ENCODE results near the gene PRPH. TPM values are rescaled to one million over a fixed set of nuclear protein-coding genes. Genes with fewer than 3 reads are reported as not detected.
A peak's percentile ranks its signal among the peaks of the same experiment; 100 is the strongest.

The PRPH gene
- total and polyA plus RNA-seq, 2 of the 4 experiments (the other 2 are of a cell fraction) = not detected

DNA sequence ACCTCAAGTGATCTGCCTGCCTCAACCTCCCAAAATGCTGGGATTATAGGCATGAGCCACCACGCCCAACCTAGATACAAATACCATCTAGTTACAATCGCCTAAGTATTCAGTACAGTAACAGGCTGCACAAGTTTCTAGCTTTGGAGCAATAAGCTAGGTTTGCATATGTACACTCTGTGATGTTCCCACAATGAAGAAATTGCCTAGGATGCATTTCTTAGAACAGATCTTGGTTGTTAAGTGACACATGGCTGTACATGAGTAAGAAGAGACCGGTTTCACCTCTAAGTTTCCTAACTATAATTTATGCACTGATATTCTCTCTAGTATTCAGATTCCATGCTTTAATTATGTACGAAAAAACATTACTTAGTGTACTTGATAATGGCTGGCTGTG is 35.5 kb upstream of the PRPH start:
- Histone ChIP-seq H3K9ac (ENCODE audit: low read depth, low read length) (0 out of 2 replicates have a peak overlapping the region, but pooled peaks have one; percentile 42), H4K20me1 (ENCODE audit: insufficient read depth, low read length) (peaks cover 4% of the 10 kb centered on the region; the same call in 1 of the 2 replicates), H3K4ac (ENCODE audit: low read depth, low read length) (peak overlapping the region; percentile 52; the same call in 1 of the 2 replicates), H2BK5ac (ENCODE audit: low read depth, low read length, poor library complexity, severe bottlenecking) (peak overlapping the region; percentile 93), H4K91ac (ENCODE audit: insufficient read depth, low read depth, low read length) (no peak overlapping the region; the same call in 1 of the 2 replicates), H3K4me2 (ENCODE audit: low read depth, low read length) (no peak overlapping the region), H2AK5ac (ENCODE audit: low read depth, low read length) (peak overlapping the region; percentile 18; the same call in 1 of the 2 replicates), H2BK20ac (ENCODE audit: low read depth, low read length) (peak overlapping the region; percentile 32; the same call in 1 of the 2 replicates), H3K56ac (ENCODE audit: extremely low read depth, insufficient read depth, low read length) (no peak overlapping the region), H2BK120ac (ENCODE audit: low read depth, low read length) (peak overlapping the region; percentile 28), H3K9me1 (ENCODE audit: insufficient read depth, low read length) (peaks cover 20% of the 10 kb centered on the region; the same call in 1 of the 2 replicates), H3K14ac (replicated peaks; ENCODE audit: low read depth, low read length) (peak overlapping the region; percentile 44; the same call in 1 of the 2 replicates), H4K5ac (ENCODE audit: low read depth, low read length) (no peak overlapping the region), H3K4me3 (ENCODE audit: insufficient read depth, low read depth, low read length) (no peak overlapping the region), H3K27ac (ENCODE audit: insufficient read depth, low read length) (no peak overlapping the region), H3K4me1 (ENCODE audit: control insufficient read depth, insufficient read depth, low read length) (peaks cover 15% of the 10 kb centered on the region), H3K23ac (ENCODE audit: low read depth, low read length) (peak overlapping the region; percentile 6; the same call in 1 of the 2 replicates), H2AFZ (replicated peaks; ENCODE audit: low read length, poor library complexity) (no peak overlapping the region), H3K9me3 (ENCODE audit: control insufficient read depth, insufficient read depth, low read length) (no peaks in the 10 kb centered on the region), H2BK15ac (ENCODE audit: low read depth, low read length) (no peak overlapping the region), H3K27me3 (ENCODE audit: control insufficient read depth, insufficient read depth, low read length) (no peaks in the 10 kb centered on the region), H4K8ac (ENCODE audit: low read depth in 2 of 2, low read length in 2 of 2) (peak overlapping the region in 1 of 2 experiments; percentile 12; a peak in 1 of 4 replicates), H3K36me3 (ENCODE audit: control insufficient read depth, insufficient read depth, low read length) (no peaks in the 10 kb centered on the region), H3K79me1 (ENCODE audit: low read depth in 1 of 2, low read length in 2 of 2) (peaks cover 10 to 52% of the 10 kb centered on the region in 2 experiments), H2AK9ac (replicated peaks; ENCODE audit: low read depth, low read length, poor library complexity) (no peak overlapping the region), H3K18ac (ENCODE audit: low read depth, low read length) (peak overlapping the region; percentile 42; the same call in 1 of the 2 replicates)
- no peak for DNase-seq
- dilution Hi-C loops (cut with HindIII; ENCODE audit: low sequenced_read_pairs, unreplicated experiment) = no loop called here
- TF ChIP-seq FOS (IDR thresholded peaks at IDR 0.05; ENCODE audit: low read depth, low read length) (no peak), RCOR1 (IDR thresholded peaks at IDR 0.05; ENCODE audit: insufficient replicate concordance, low read length) (no peak), MAFK (IDR thresholded peaks at IDR 0.05; ENCODE audit: low read depth, low read length) (peak; percentile 43)
- TF ChIP-seq, protein P1, sequence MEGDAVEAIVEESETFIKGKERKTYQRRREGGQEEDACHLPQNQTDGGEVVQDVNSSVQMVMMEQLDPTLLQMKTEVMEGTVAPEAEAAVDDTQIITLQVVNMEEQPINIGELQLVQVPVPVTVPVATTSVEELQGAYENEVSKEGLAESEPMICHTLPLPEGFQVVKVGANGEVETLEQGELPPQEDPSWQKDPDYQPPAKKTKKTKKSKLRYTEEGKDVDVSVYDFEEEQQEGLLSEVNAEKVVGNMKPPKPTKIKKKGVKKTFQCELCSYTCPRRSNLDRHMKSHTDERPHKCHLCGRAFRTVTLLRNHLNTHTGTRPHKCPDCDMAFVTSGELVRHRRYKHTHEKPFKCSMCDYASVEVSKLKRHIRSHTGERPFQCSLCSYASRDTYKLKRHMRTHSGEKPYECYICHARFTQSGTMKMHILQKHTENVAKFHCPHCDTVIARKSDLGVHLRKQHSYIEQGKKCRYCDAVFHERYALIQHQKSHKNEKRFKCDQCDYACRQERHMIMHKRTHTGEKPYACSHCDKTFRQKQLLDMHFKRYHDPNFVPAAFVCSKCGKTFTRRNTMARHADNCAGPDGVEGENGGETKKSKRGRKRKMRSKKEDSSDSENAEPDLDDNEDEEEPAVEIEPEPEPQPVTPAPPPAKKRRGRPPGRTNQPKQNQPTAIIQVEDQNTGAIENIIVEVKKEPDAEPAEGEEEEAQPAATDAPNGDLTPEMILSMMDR (conservative IDR thresholded peaks at IDR 0.05; ENCODE audit: low read depth, low read length) = no peak
- no peak for ATAC-seq (ENCODE audit: low read depth)
- intact Hi-C loops (cut with micrococcal nuclease) = no loop called here
- no CpG with 5 or more reads among the region's 4 CpGs for WGBS, 2 experiments (ENCODE audit: extremely low coverage in 2 of 2, insufficient read length in 1 of 2)
- in situ Hi-C loops (cut with MboI; ENCODE audit: low sequenced_read_pairs) = no loop called here
- CTCF ChIA-PET = no interaction called here
- BruUV-seq (replicated peaks) = no TSS peak
- POLR2A ChIA-PET (ENCODE audit: unreplicated experiment) = no interaction called here
